Chondrocyte (in vitro differentiated cells): ENCODE data around the gene SLC14A1. TPM values are rescaled to one million over a fixed set of nuclear protein-coding genes. Genes with fewer than 3 reads are reported as not detected.

Experiments used
- DNase-seq: peaks from one replicate; pipeline ENCODE4 v3.0.0; 2021; ENCODE audit warnings: mixed read lengths, low spot score
- H3K27ac Mint-ChIP-seq: one replicate; pipeline ENCODE4 v1.8.0; 2021; ENCODE audit warnings: mild to moderate bottlenecking, moderate library complexity, mixed read lengths; ENCODE audit not compliant: unreplicated experiment
- H3K27me3 Mint-ChIP-seq: 2 replicates; pipeline ENCODE4 v1.8.0; 2021; ENCODE audit warnings: low read depth, mixed read lengths
- H3K36me3 Mint-ChIP-seq: 2 replicates; pipeline ENCODE4 v1.8.0; 2021; ENCODE audit warnings: low read depth, mixed read lengths
- H3K4me1 Mint-ChIP-seq: 2 replicates; pipeline ENCODE4 v1.8.0; 2021; ENCODE audit warnings: low read depth, mild to moderate bottlenecking, mixed read lengths
- H3K4me3 Mint-ChIP-seq: one replicate; pipeline ENCODE4 v1.8.0; 2021; ENCODE audit warnings: mild to moderate bottlenecking, moderate library complexity, mixed read lengths; ENCODE audit not compliant: unreplicated experiment
- H3K9me3 Mint-ChIP-seq: 2 replicates; pipeline ENCODE4 v1.8.0; 2021; ENCODE audit warnings: low read depth, mixed read lengths
- total RNA-seq: library from RNA; stranded (reverse); gene quantifications from 3 replicates; pipeline ENCODE4 v1.2.1, GENCODE V29; 2021
- TF ChIP-seq, protein P1 (sequence below): fragments of 200-600 bp; sonication (generic); IDR thresholded peaks from 2 replicates; pipeline ENCODE4 v1.5.0; 2021; ENCODE audit warnings: antibody characterized with exemption, mild to moderate bottlenecking, moderate library complexity

SLC14A1 gene
- total RNA-seq, 1 donor from 2014 or later = 0.25 TPM

DNA sequence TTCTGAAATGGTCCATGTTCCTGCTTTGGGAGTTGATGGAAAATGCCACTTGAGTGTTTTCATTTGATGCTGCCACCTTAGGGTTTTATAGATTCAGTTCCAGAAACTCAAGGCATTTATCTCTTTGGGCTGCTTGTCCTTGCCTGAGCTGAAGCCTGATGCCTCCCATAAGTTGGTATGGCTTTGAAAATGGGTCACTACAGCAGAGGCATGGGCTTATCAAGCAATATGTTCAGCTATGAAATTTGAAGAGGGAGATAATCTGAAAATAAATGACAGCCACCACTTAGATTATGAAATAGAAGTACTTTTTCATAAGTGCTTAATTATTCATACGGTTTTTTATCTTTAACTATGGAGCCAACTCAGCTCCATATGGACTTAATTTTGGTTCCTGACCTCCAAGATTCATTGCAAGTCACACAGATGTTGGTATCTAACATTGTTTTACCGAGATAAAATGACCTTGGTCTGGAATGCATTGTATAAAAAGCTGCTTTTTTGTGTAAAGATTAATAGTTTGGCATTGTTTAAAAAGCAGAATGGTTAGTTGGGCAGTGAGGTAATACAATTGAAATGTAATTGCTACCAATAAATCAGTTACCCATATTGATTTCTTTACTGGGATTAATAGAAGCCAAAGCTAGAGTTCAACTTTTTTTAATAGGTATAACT, 4.5 kb downstream of the SLC14A1 start:
- H3K9me3 Mint-ChIP-seq = no peaks in the 10 kb centered on the region
- DNase-seq = no peak
- H3K27me3 Mint-ChIP-seq = peaks cover 2% of the 10 kb centered on the region
- H3K4me3 Mint-ChIP-seq = no peak overlapping the region
- H3K36me3 Mint-ChIP-seq = no peaks in the 10 kb centered on the region
- H3K4me1 Mint-ChIP-seq = peaks cover 3% of the 10 kb centered on the region
- TF ChIP-seq, protein P1, sequence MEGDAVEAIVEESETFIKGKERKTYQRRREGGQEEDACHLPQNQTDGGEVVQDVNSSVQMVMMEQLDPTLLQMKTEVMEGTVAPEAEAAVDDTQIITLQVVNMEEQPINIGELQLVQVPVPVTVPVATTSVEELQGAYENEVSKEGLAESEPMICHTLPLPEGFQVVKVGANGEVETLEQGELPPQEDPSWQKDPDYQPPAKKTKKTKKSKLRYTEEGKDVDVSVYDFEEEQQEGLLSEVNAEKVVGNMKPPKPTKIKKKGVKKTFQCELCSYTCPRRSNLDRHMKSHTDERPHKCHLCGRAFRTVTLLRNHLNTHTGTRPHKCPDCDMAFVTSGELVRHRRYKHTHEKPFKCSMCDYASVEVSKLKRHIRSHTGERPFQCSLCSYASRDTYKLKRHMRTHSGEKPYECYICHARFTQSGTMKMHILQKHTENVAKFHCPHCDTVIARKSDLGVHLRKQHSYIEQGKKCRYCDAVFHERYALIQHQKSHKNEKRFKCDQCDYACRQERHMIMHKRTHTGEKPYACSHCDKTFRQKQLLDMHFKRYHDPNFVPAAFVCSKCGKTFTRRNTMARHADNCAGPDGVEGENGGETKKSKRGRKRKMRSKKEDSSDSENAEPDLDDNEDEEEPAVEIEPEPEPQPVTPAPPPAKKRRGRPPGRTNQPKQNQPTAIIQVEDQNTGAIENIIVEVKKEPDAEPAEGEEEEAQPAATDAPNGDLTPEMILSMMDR = no peak
- no peak overlapping the region for H3K27ac Mint-ChIP-seq

DNA sequence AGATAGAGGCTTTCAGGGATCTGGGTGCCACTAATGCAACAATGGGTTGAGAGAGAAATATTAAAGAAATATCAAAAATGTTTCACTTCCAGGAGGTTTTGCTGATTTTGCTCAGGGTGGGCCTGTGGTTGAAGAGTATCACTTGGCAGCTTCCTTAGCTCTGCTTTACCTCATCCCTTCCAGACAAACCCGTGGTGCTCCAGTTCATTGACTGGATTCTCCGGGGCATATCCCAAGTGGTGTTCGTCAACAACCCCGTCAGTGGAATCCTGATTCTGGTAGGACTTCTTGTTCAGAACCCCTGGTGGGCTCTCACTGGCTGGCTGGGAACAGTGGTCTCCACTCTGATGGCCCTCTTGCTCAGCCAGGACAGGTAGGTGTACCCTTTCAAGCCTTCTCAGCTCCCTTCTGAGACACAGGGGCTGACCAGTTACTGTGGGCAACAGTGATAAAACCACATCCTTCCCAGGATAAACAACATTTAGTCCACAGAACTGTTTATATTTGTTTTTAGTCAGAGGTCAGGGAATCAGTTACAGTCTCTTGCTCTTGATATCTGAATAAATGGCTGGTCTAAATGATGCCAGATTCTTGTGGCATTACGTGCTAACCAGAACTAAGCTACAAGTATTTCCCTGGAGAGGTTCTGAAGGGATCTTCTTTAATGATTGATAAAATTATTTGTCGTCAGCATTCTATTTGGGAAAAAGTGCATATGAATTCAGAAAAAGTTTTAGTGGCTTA, 7.0 kb downstream of the SLC14A1 start:
- TF ChIP-seq, protein P1 = no peak
- no peak for DNase-seq
- Mint-ChIP-seq H3K36me3 (no peaks in the 10 kb centered on the region), H3K27ac (no peak overlapping the region), H3K9me3 (no peaks in the 10 kb centered on the region), H3K4me3 (no peak overlapping the region), H3K27me3 (no peaks in the 10 kb centered on the region), H3K4me1 (no peaks in the 10 kb centered on the region)

DNA sequence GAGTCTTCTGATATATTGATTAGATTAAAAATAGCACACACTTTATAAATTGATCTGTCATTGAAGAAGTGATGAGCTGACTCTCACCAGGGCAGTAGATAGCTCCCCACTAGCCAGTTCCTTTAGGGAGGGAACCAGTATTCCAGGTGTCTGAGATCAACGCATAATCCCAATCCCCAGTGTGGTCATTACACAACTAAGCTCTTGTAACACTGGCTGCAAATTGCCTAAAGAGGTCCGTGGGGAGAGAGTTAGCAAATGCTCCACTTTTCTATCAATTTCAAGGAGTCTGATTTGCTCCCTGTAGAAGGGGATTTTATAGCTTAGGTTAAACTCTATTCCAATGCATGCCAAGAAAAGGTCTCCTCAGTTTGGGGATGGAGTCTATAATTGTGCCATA, 7.7 kb downstream of the SLC14A1 start:
- peaks cover 5% of the 10 kb centered on the region for H3K4me1 Mint-ChIP-seq
- no peak for DNase-seq
- no peaks in the 10 kb centered on the region for H3K36me3 Mint-ChIP-seq
- no peaks in the 10 kb centered on the region for H3K9me3 Mint-ChIP-seq
- TF ChIP-seq, protein P1 = no peak
- H3K27ac Mint-ChIP-seq = no peak overlapping the region
- no peaks in the 10 kb centered on the region for H3K27me3 Mint-ChIP-seq
- no peak overlapping the region for H3K4me3 Mint-ChIP-seq

DNA sequence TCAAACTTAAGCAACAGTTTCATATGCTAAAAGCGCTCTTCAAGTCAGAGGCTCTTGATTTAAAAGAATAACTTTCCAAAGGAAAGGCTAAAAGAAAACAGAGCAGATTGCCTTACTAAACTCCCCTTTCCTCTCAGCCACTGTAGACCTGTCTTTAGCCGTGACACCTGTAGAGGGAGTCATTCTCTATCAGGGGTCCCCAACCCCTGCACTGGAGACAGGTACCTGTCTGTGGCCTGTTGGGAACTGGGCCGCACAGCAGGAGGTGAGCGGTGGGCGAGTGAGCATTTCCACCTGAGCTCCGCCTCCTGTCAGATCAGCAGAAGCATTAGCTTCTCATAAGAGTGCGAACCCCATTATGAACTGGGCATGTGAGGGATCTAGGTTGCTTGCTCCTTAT, 9.6 kb downstream of the SLC14A1 start:
- no peaks in the 10 kb centered on the region for H3K36me3 Mint-ChIP-seq
- no peak for DNase-seq
- no peaks in the 10 kb centered on the region for H3K27me3 Mint-ChIP-seq
- no peak overlapping the region for H3K4me3 Mint-ChIP-seq
- TF ChIP-seq, protein P1 = no peak
- H3K9me3 Mint-ChIP-seq = no peaks in the 10 kb centered on the region
- H3K27ac Mint-ChIP-seq = no peak overlapping the region
- peaks cover 5% of the 10 kb centered on the region for H3K4me1 Mint-ChIP-seq

DNA sequence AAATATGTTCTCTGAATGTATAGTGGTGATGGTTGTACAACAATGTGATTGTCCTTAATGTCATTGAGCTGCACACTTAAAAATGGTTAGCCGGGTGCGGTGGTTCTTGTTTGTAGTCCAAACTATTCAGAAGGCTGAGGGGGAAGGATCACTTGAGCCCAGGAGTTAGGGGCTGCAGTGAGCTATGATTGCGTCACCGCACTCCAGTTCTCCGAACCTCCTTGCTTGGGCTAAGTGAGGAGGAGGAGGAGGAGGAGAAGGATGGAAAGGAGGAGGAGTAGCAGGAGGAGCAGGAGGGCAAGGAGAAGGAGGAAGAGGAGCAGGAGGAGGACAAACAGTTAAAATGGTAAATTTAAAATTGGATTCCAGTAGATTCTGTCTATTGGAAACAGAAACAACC, 10.5 kb downstream of the SLC14A1 start:
- no peaks in the 10 kb centered on the region for H3K9me3 Mint-ChIP-seq
- no peak for DNase-seq
- TF ChIP-seq, protein P1 = no peak
- H3K4me1 Mint-ChIP-seq = peaks cover 11% of the 10 kb centered on the region
- H3K36me3 Mint-ChIP-seq = no peaks in the 10 kb centered on the region
- no peaks in the 10 kb centered on the region for H3K27me3 Mint-ChIP-seq
- H3K4me3 Mint-ChIP-seq = no peak overlapping the region
- H3K27ac Mint-ChIP-seq = no peak overlapping the region
